ENCODE data around the gene EPHA8.

Gene EPHA8

DNA sequence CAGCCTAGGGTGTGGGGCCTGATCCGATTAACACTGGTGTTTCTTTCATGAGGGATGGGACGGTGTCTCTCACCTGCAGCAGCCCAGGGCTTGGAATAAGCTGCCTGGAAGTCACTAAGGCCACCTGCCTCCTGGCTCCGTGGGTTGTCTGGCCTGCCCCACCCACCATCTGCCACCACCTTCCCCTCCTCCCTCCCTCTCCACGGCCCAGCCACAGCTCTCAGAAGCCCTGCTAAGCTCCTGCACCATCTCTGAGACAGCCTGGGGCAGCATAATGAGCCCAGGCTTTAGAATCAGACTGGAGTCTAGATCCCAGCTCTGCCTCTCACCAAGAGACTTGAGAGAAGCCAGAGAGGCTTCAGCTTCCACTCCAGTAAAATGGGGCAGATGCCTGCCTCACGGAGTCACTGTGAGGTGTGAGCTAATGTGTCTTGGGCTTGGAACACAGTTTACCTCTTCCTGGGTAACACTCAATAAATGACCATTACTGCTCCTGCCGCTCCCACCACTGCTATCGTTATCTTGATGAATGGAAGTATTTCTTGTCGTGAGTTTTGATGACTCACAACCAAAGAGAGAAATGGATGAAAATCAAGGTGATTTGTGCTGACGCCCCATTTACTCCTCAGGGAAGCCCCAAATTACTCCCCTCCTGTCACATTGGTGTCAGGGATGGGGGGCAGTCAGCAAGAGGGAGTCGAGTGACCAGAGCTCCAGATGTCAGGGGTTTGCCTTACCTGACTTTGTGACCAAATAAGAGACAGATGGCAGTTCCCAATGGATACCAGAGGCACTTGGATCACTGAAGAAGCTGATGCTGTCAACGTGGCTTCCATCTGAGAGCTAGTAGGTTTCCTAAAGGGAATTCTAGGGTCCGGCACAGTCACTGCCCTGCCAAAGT, 49.6 kb downstream of the EPHA8 start:
- Histone ChIP-seq H3K27me3 (ENCODE audit: control insufficient read depth, insufficient read depth, low read length) (peaks cover 3% of the 10 kb centered on the region), H3K4me3 (ENCODE audit: low read depth, low read length) (no peak overlapping the region), H3K4me2 (ENCODE audit: low read length) (no peak overlapping the region), H2AFZ (no peak overlapping the region), H3K9me3 (ENCODE audit: control insufficient read depth, low read length) (no peaks in the 10 kb centered on the region), H3K4me1 (no peaks in the 10 kb centered on the region), H3K79me2 (no peaks in the 10 kb centered on the region), H3K36me3 (ENCODE audit: control insufficient read depth, insufficient read depth, low read length) (no peaks in the 10 kb centered on the region), H3K9ac (no peak overlapping the region), H3K27ac (no peak overlapping the region)
- TF ChIP-seq, protein P1, sequence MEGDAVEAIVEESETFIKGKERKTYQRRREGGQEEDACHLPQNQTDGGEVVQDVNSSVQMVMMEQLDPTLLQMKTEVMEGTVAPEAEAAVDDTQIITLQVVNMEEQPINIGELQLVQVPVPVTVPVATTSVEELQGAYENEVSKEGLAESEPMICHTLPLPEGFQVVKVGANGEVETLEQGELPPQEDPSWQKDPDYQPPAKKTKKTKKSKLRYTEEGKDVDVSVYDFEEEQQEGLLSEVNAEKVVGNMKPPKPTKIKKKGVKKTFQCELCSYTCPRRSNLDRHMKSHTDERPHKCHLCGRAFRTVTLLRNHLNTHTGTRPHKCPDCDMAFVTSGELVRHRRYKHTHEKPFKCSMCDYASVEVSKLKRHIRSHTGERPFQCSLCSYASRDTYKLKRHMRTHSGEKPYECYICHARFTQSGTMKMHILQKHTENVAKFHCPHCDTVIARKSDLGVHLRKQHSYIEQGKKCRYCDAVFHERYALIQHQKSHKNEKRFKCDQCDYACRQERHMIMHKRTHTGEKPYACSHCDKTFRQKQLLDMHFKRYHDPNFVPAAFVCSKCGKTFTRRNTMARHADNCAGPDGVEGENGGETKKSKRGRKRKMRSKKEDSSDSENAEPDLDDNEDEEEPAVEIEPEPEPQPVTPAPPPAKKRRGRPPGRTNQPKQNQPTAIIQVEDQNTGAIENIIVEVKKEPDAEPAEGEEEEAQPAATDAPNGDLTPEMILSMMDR (IDR thresholded peaks at IDR 0.05): no peak

DNA sequence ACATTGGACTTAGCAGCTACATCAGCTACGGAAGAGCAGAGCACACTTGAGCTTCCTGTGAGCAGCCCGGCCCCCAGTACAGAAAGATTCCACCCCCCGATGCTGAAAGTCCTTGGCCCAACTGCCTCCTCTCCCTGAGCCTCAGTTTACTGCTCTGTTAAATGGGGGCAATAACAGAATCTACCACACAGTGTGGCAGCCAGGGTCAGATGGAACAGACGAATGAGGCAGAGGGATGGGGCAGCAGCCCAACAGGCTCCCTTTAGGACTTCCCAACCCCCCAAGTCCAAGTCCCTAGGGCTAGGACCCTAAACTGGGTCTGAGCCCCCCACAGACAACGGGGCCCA, 50.3 kb downstream of the EPHA8 start:
- no peaks in the 10 kb centered on the region for H3K79me2 ChIP-seq
- no peak overlapping the region for H3K27ac ChIP-seq
- no peaks in the 10 kb centered on the region for H3K36me3 ChIP-seq (ENCODE audit: control insufficient read depth, insufficient read depth, low read length)
- H3K9me3 ChIP-seq (ENCODE audit: control insufficient read depth, low read length): no peaks in the 10 kb centered on the region
- H3K4me3 ChIP-seq (ENCODE audit: low read depth, low read length): no peak overlapping the region
- H3K4me2 ChIP-seq (ENCODE audit: low read length): no peak overlapping the region
- H2AFZ ChIP-seq: no peak overlapping the region
- peaks cover 3% of the 10 kb centered on the region for H3K27me3 ChIP-seq (ENCODE audit: control insufficient read depth, insufficient read depth, low read length)
- H3K4me1 ChIP-seq: no peaks in the 10 kb centered on the region
- TF ChIP-seq, protein P1 (IDR thresholded peaks at IDR 0.05): no peak
- no peak overlapping the region for H3K9ac ChIP-seq

DNA sequence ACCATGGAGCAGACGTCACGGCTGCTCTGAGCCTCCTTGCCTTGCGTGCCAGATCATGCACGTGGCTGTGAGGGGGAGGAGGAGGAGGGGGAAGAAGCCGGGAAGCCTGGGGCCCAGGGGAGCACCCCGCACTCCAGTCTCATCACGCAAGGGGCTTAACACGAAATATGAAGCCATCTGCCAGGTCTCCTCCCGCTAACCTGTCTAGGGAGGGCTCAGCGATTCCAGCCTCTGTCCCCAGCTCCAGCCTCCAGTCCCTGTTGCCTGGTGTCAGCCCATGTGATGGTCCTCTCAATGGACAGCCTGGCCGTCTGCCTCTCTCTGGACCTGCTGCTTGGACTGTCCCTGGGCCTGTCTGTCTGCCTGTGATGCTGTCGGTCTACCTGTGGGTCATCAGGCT, 50.7 kb downstream of the EPHA8 start:
- TF ChIP-seq, protein P1 (IDR thresholded peaks at IDR 0.05): no peak
- no peak overlapping the region for H3K27ac ChIP-seq
- H3K27me3 ChIP-seq (ENCODE audit: control insufficient read depth, insufficient read depth, low read length): peaks cover under 1% of the 10 kb centered on the region
- H3K4me2 ChIP-seq (ENCODE audit: low read length): no peak overlapping the region
- H3K9me3 ChIP-seq (ENCODE audit: control insufficient read depth, low read length): no peaks in the 10 kb centered on the region
- no peaks in the 10 kb centered on the region for H3K4me1 ChIP-seq
- H3K9ac ChIP-seq: no peak overlapping the region
- no peaks in the 10 kb centered on the region for H3K36me3 ChIP-seq (ENCODE audit: control insufficient read depth, insufficient read depth, low read length)
- no peak overlapping the region for H2AFZ ChIP-seq
- H3K4me3 ChIP-seq (ENCODE audit: low read depth, low read length): no peak overlapping the region
- H3K79me2 ChIP-seq: no peaks in the 10 kb centered on the region

DNA sequence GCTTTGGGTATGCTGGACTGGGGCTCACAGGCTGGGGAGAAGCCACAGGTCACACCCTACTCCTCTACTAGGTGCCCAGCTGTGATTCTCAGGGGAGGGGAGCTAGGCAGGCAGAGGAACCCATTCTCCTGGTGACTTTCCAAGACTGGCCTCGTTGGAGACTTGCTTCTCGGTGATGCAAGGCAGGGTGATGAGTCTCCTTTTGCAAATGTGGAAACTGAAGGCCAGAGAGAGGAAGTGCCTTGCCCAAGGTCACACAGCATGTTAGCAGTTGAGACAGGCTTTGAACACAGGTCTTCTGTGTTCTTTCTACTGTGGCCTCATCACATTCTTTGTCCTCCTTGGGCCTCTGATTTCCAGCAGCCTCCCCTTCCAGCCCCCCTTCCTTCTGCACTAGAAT, 52.6 kb downstream of the EPHA8 start:
- Histone ChIP-seq H3K4me3 (ENCODE audit: low read depth, low read length) (no peak overlapping the region), H3K27me3 (ENCODE audit: control insufficient read depth, insufficient read depth, low read length) (no peaks in the 10 kb centered on the region), H3K36me3 (ENCODE audit: control insufficient read depth, insufficient read depth, low read length) (no peaks in the 10 kb centered on the region)

More for the DNA sequence above, 52.6 kb downstream of the EPHA8 start:
- no peak overlapping the region for H3K9ac ChIP-seq
- H3K9me3 ChIP-seq (ENCODE audit: control insufficient read depth, low read length): no peaks in the 10 kb centered on the region
- H3K4me2 ChIP-seq (ENCODE audit: low read length): no peak overlapping the region
- no peaks in the 10 kb centered on the region for H3K4me1 ChIP-seq
- TF ChIP-seq, protein P1 (IDR thresholded peaks at IDR 0.05): no peak
- H2AFZ ChIP-seq: no peak overlapping the region
- no peaks in the 10 kb centered on the region for H3K79me2 ChIP-seq
- no peak overlapping the region for H3K27ac ChIP-seq

All from parathyroid adenoma (tissue), 2 donors.